HepG2 (cell line): ENCODE measurements around the gene RELB. TPM values are rescaled to one million over a fixed set of nuclear protein-coding genes. Genes with fewer than 3 reads are reported as not detected.
A peak's percentile ranks its signal among the peaks of the same experiment; 100 is the strongest.

ENCODE experiments used
- ATF1 ChIP-seq: IDR thresholded peaks from 2 replicates; pipeline ENCODE4 v1.6.1; 2016; ENCODE audit warnings: mild to moderate bottlenecking, control low read depth
- HNRNPH1 ChIP-seq: fragments of 200-400 bp; formaldehyde crosslinking; optimal IDR thresholded peaks from 2 replicates; pipeline ENCODE3; 2017; ENCODE audit warnings: mild to moderate bottlenecking, low read depth, low read length
- HNRNPL ChIP-seq: fragments of 200-400 bp; formaldehyde crosslinking; IDR thresholded peaks from 2 replicates; pipeline ENCODE4 v1.6.1; 2017; ENCODE audit warnings: mild to moderate bottlenecking, low read depth, low read length
- NAIF1 ChIP-seq: sonication (generic); formaldehyde crosslinking; IDR thresholded peaks from 2 replicates; pipeline ENCODE4 v1.5.0; 2020; ENCODE audit warnings: mild to moderate bottlenecking, missing genetic modification reagents, borderline replicate concordance
- NFYB ChIP-seq: sonication (generic); formaldehyde crosslinking; IDR thresholded peaks from 2 replicates; pipeline ENCODE4 v1.4.0; 2020; ENCODE audit warnings: missing genetic modification reagents
- NPAS2 ChIP-seq: sonication (generic); formaldehyde crosslinking; IDR thresholded peaks from 2 replicates; pipeline ENCODE4 v1.8.0; 2022; ENCODE audit warnings: mild to moderate bottlenecking, missing genetic modification reagents, borderline replicate concordance
- PLSCR1 ChIP-seq: sonication (generic); formaldehyde crosslinking; IDR thresholded peaks from 2 replicates; pipeline ENCODE4 v1.5.0; 2020; ENCODE audit warnings: missing genetic modification reagents, mild to moderate bottlenecking, borderline replicate concordance
- RFX1 ChIP-seq: fragments of 450-650 bp; IDR thresholded peaks from 2 replicates; pipeline ENCODE4 v1.6.1; 2017
- SETDB1 ChIP-seq: sonication (generic); formaldehyde crosslinking; IDR thresholded peaks from 2 replicates; pipeline ENCODE4 v1.5.1; 2020; ENCODE audit warnings: missing genetic modification reagents, mild to moderate bottlenecking, borderline replicate concordance
- SP2 ChIP-seq: sonication (generic); formaldehyde crosslinking; IDR thresholded peaks from 2 replicates; pipeline ENCODE4 v1.5.1; 2020; ENCODE audit warnings: mild to moderate bottlenecking, missing genetic modification reagents
- TEAD2 ChIP-seq: sonication (generic); formaldehyde crosslinking; IDR thresholded peaks from 2 replicates; pipeline ENCODE4 v1.9.0; 2021; ENCODE audit warnings: missing genetic modification reagents
- ZNF10 ChIP-seq: sonication (generic); formaldehyde crosslinking; IDR thresholded peaks from 2 replicates; pipeline ENCODE4 v1.4.0; 2020; ENCODE audit warnings: mild to moderate bottlenecking, low read depth, missing genetic modification reagents, borderline replicate concordance
- ZNF207 ChIP-seq: fragments of 450-650 bp; IDR thresholded peaks from 2 replicates; pipeline ENCODE4 v1.6.1; 2016; ENCODE audit warnings: antibody characterized with exemption, borderline replicate concordance
- ZNF577 ChIP-seq: sonication (generic); formaldehyde crosslinking; IDR thresholded peaks from 2 replicates; pipeline ENCODE4 v1.4.0; 2020; ENCODE audit warnings: mild to moderate bottlenecking, low read depth, missing genetic modification reagents, borderline replicate concordance
- ZSCAN20 ChIP-seq: sonication (generic); formaldehyde crosslinking; IDR thresholded peaks from 2 replicates; pipeline ENCODE4 v1.4.0; 2020; ENCODE audit warnings: missing genetic modification reagents, mild to moderate bottlenecking, borderline replicate concordance
- ZSCAN21 ChIP-seq: sonication (generic); formaldehyde crosslinking; IDR thresholded peaks from 2 replicates; pipeline ENCODE4 v1.8.0; 2022; ENCODE audit warnings: mild to moderate bottlenecking, missing genetic modification reagents, moderate library complexity, borderline replicate concordance
- ZSCAN25 ChIP-seq: sonication (generic); formaldehyde crosslinking; IDR thresholded peaks from 2 replicates; pipeline ENCODE4 v1.8.0; 2022; ENCODE audit warnings: mild to moderate bottlenecking, missing genetic modification reagents
- polyA plus RNA-seq, 8 experiments: library from polyadenylated mRNA; depleted of rRNA in 3 of 8; stranded (reverse) in 7 of 8; unstranded in 1 of 8; fragments of >200 nt; fragmentation: Illumina TruSeq in 4 of 8; extraction: Trizol in 4 of 8; gene quantifications; 2 replicates each; pipeline versions ENCODE4 v1.2.1 to v1.2.3, GENCODE V29; 2011 to 2016; ENCODE audit warnings: low read depth in 4 of 8, missing spikeins in 1 of 8, mixed read lengths in 1 of 8; ENCODE audit not compliant: insufficient read depth in 1 of 8
- total RNA-seq, 5 experiments: library from RNA; depleted of rRNA; stranded (reverse); fragments of >200 nt; fragmentation: Illumina TruSeq; extraction: Trizol; gene quantifications; 2 replicates each; pipeline ENCODE4 v1.2.3, GENCODE V29; 2016; ENCODE audit warnings: low read depth in 1 of 5
- TF ChIP-seq, protein P1 (sequence below): sonication (generic); formaldehyde crosslinking; IDR thresholded peaks from 2 replicates; pipeline ENCODE4 v1.8.0; 2022; ENCODE audit warnings: mild to moderate bottlenecking, missing genetic modification reagents; ENCODE audit not compliant: insufficient replicate concordance
- TF ChIP-seq, protein P2 (sequence below): sonication (generic); formaldehyde crosslinking; IDR thresholded peaks from 2 replicates; pipeline ENCODE4 v1.4.0; 2020; ENCODE audit warnings: missing genetic modification reagents
- TF ChIP-seq, protein P3 (sequence below): IDR thresholded peaks from 2 replicates; pipeline ENCODE4 v1.6.1; 2016
- TF ChIP-seq, protein P4 (sequence below): IDR thresholded peaks from 2 replicates; pipeline ENCODE4 v1.6.1; 2016; ENCODE audit warnings: mild to moderate bottlenecking
- TF ChIP-seq, protein P5 (sequence below): IDR thresholded peaks from 2 replicates; pipeline ENCODE4 v1.6.1; 2016; ENCODE audit warnings: control low read depth

The RELB gene
- total and polyA plus RNA-seq, 2 of the 13 experiments (the other 11 are each of a cell fraction or from before 2014, with no cell fraction given) = 1.9 to 3.5 TPM

DNA sequence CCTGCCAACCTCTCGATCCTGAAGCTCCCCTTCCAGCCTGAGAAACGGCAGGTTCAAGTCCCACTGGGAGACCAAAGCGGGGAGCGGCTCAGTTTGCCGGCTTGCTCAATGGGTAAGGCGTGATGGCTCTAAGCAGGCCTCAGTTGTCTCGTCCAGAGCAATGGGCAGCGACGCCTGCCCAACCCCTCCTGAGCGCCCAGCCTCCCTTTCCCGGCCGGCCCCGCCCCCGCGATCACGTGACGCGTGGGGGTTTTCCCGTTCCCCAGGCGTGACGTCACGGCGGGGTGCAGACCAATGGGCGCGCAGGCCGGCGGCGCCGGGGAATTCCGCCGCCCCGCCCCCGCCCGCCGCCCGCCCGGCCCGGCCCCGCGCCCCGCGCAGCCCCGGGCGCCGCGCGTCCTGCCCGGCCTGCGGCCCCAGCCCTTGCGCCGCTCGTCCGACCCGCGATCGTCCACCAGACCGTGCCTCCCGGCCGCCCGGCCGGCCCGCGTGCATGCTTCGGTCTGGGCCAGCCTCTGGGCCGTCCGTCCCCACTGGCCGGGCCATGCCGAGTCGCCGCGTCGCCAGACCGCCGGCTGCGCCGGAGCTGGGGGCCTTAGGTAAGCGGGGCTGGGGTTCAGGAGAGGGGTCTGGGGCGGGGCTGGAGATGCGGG is at the start of gene RELB (continued):
- TF ChIP-seq, protein P1, sequence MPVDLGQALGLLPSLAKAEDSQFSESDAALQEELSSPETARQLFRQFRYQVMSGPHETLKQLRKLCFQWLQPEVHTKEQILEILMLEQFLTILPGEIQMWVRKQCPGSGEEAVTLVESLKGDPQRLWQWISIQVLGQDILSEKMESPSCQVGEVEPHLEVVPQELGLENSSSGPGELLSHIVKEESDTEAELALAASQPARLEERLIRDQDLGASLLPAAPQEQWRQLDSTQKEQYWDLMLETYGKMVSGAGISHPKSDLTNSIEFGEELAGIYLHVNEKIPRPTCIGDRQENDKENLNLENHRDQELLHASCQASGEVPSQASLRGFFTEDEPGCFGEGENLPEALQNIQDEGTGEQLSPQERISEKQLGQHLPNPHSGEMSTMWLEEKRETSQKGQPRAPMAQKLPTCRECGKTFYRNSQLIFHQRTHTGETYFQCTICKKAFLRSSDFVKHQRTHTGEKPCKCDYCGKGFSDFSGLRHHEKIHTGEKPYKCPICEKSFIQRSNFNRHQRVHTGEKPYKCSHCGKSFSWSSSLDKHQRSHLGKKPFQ = no peak
- TF ChIP-seq TEAD2 (CRISPR knock-in tag) (no peak), ZSCAN25 (CRISPR knock-in tag) (no peak), ZNF10 (CRISPR knock-in tag) (no peak), HNRNPL (no peak), SETDB1 (CRISPR knock-in tag) (no peak), NFYB (CRISPR knock-in tag) (peak; percentile 69), RFX1 (no peak), ZSCAN21 (CRISPR knock-in tag) (no peak), ZNF577 (no peak), PLSCR1 (CRISPR knock-in tag) (no peak), HNRNPH1 (no peak), ZNF207 (no peak), ZSCAN20 (no peak), NPAS2 (CRISPR knock-in tag) (no peak), NAIF1 (CRISPR knock-in tag) (no peak), SP2 (CRISPR knock-in tag) (peak; percentile 50), ATF1 (CRISPR knock-in tag) (peak; percentile 61; the same call in 1 of the 2 replicates)
- TF ChIP-seq, protein P2, sequence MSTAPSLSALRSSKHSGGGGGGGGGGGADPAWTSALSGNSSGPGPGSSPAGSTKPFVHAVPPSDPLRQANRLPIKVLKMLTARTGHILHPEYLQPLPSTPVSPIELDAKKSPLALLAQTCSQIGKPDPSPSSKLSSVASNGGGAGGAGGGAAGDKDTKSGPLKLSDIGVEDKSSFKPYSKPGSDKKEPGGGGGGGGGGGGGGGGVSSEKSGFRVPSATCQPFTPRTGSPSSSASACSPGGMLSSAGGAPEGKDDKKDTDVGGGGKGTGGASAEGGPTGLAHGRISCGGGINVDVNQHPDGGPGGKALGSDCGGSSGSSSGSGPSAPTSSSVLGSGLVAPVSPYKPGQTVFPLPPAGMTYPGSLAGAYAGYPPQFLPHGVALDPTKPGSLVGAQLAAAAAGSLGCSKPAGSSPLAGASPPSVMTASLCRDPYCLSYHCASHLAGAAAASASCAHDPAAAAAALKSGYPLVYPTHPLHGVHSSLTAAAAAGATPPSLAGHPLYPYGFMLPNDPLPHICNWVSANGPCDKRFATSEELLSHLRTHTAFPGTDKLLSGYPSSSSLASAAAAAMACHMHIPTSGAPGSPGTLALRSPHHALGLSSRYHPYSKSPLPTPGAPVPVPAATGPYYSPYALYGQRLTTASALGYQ (CRISPR knock-in tag) = no peak
- TF ChIP-seq, protein P3, sequence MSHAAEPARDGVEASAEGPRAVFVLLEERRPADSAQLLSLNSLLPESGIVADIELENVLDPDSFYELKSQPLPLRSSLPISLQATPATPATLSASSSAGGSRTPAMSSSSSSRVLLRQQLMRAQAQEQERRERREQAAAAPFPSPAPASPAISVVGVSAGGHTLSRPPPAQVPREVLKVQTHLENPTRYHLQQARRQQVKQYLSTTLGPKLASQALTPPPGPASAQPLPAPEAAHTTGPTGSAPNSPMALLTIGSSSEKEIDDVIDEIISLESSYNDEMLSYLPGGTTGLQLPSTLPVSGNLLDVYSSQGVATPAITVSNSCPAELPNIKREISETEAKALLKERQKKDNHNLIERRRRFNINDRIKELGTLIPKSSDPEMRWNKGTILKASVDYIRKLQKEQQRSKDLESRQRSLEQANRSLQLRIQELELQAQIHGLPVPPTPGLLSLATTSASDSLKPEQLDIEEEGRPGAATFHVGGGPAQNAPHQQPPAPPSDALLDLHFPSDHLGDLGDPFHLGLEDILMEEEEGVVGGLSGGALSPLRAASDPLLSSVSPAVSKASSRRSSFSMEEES (CRISPR knock-in tag) = peak; percentile 80
- TF ChIP-seq, protein P4, sequence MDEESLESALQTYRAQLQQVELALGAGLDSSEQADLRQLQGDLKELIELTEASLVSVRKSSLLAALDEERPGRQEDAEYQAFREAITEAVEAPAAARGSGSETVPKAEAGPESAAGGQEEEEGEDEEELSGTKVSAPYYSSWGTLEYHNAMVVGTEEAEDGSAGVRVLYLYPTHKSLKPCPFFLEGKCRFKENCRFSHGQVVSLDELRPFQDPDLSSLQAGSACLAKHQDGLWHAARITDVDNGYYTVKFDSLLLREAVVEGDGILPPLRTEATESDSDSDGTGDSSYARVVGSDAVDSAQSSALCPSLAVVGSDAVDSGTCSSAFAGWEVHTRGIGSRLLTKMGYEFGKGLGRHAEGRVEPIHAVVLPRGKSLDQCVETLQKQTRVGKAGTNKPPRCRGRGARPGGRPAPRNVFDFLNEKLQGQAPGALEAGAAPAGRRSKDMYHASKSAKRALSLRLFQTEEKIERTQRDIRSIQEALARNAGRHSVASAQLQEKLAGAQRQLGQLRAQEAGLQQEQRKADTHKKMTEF = peak; percentile 33; the same call in 1 of the 2 replicates
- TF ChIP-seq, protein P5, sequence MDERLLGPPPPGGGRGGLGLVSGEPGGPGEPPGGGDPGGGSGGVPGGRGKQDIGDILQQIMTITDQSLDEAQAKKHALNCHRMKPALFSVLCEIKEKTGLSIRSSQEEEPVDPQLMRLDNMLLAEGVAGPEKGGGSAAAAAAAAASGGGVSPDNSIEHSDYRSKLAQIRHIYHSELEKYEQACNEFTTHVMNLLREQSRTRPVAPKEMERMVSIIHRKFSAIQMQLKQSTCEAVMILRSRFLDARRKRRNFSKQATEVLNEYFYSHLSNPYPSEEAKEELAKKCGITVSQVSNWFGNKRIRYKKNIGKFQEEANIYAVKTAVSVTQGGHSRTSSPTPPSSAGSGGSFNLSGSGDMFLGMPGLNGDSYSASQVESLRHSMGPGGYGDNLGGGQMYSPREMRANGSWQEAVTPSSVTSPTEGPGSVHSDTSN = no peak
